Suprapubic skin (tissue), 3 donors: ENCODE results near the gene BRD9.

Experiments
- CTCF ChIP-seq, 2 donors: fragments of 200-600 bp in 1 of 2; fragments of 450-650 bp in 1 of 2; sonication (generic) in 1 of 2; IDR thresholded peaks; one replicate each; pipeline ENCODE4 v1.5.1; 2016 to 2019; ENCODE audit warnings: antibody characterized with exemption in 2 of 2, mild to moderate bottlenecking in 1 of 2, moderate library complexity in 1 of 2
- EP300 ChIP-seq: sonication (generic); formaldehyde crosslinking; IDR thresholded peaks from one replicate; pipeline ENCODE4 v1.6.1; 2017; ENCODE audit warnings: antibody characterized with exemption

DNA sequence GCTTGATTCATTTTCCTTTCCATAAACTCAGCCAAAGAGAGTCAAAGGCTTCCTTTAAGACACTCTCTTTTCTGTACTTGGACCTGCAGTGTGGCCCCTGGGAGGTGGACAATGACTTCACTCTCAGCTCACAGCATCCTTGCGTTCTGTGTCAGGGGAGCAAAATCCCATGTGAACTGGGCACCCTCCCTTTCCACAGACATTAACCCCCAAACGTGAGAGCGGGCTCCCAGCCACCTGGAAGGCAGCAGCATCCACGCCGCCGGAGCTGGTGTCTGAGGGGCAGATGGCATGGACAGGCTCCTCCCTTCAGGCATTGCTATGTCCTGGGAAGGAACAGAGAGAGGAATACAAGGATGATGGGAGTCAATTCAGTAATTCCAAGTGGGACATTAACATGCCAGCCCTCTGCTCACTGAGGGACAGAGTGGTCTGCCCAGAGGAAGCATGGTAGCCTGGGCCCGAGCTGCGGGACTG, 39.6 kb upstream of the BRD9 start:
- TF ChIP-seq EP300 (no peak), CTCF (IDR thresholded peaks at IDR 0.05) (no peak)
